ACC112 (cell line): ENCODE results near the gene CIART.

ENCODE experiments used
- H2AFZ ChIP-seq: fragments of 200-600 bp; sonication (generic); one replicate; pipeline ENCODE4 v1.6.0; 2017; ENCODE audit warnings: antibody characterized with exemption, low read length; ENCODE audit not compliant: unreplicated experiment
- H3K27ac ChIP-seq: fragments of 200-600 bp; sonication (generic); 2 replicates; pipeline ENCODE4 v1.5.1; 2014; ENCODE audit warnings: low read depth, mild to moderate bottlenecking, antibody characterized with exemption, low read length, moderate library complexity
- H3K27me3 ChIP-seq: fragments of 200-600 bp; sonication (generic); 2 replicates; pipeline ENCODE4 v1.6.1; 2014; ENCODE audit warnings: mild to moderate bottlenecking, antibody characterized with exemption, low read length, moderate library complexity, mixed read lengths; ENCODE audit not compliant: insufficient read depth
- H3K36me3 ChIP-seq: fragments of 200-600 bp; sonication (generic); 2 replicates; pipeline ENCODE4 v1.6.1; 2016; ENCODE audit warnings: mild to moderate bottlenecking, antibody characterized with exemption, low read length, moderate library complexity, mixed read lengths; ENCODE audit not compliant: insufficient read depth
- H3K4me1 ChIP-seq: fragments of 200-600 bp; sonication (generic); one replicate; pipeline ENCODE4 v1.6.1; 2016; ENCODE audit warnings: low read length, mixed read lengths; ENCODE audit not compliant: insufficient read depth, unreplicated experiment, control insufficient read depth
- H3K4me3 ChIP-seq: fragments of 200-600 bp; sonication (generic); 2 replicates; pipeline ENCODE4 v1.5.1; 2014; ENCODE audit warnings: mild to moderate bottlenecking, low read depth, low read length
- H3K79me2 ChIP-seq: fragments of 200-600 bp; sonication (generic); one replicate; pipeline ENCODE4 v1.6.0; 2016; ENCODE audit warnings: low read length; ENCODE audit not compliant: control insufficient read depth, unreplicated experiment, insufficient read depth

The CIART gene

GRCh38 chr1:150237746-150238145, 44.6 kb upstream of the CIART start:
- no peaks in the 10 kb centered on the region for H3K27me3 ChIP-seq
- peaks cover 32% of the 10 kb centered on the region for H3K79me2 ChIP-seq
- H3K36me3 ChIP-seq, result no peaks in the 10 kb centered on the region
- peaks cover 8% of the 10 kb centered on the region for H3K4me1 ChIP-seq
- no peak overlapping the region for H3K4me3 ChIP-seq
- H3K27ac ChIP-seq, result no peak overlapping the region
- no peak overlapping the region for H2AFZ ChIP-seq

DNA sequence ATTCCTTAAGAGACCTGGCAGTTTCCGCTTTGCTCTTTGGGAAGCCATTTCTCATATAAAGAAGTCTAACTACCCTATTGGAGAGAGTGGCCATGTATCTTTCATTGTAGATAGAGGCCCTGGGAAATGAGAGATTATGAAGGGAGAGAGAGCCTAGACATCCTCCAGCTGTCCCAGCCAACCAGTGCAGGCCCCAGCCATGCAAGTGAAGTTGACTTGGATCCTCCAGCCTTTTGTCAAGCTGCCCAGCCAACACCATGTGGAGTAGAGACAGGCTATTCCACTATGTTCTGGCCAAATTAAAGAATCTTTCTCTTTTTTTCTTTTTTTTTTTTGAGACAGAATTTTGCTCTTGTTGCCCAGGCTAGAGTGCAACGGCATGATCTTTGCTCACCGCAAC, 39.4 kb upstream of the CIART start:
- no peak overlapping the region for H3K27ac ChIP-seq
- H3K4me1 ChIP-seq, result no peaks in the 10 kb centered on the region
- H3K79me2 ChIP-seq, result no peaks in the 10 kb centered on the region
- H3K27me3 ChIP-seq, result no peaks in the 10 kb centered on the region
- no peaks in the 10 kb centered on the region for H3K36me3 ChIP-seq
- H2AFZ ChIP-seq, result no peak overlapping the region
- H3K4me3 ChIP-seq, result no peak overlapping the region

GRCh38 chr1:150249936-150250335, 32.4 kb upstream of the CIART start:
- no peaks in the 10 kb centered on the region for H3K4me1 ChIP-seq
- no peak overlapping the region for H3K27ac ChIP-seq
- H2AFZ ChIP-seq, result no peak overlapping the region
- no peaks in the 10 kb centered on the region for H3K27me3 ChIP-seq
- H3K4me3 ChIP-seq, result no peak overlapping the region
- H3K36me3 ChIP-seq, result no peaks in the 10 kb centered on the region
- H3K79me2 ChIP-seq, result no peaks in the 10 kb centered on the region

DNA sequence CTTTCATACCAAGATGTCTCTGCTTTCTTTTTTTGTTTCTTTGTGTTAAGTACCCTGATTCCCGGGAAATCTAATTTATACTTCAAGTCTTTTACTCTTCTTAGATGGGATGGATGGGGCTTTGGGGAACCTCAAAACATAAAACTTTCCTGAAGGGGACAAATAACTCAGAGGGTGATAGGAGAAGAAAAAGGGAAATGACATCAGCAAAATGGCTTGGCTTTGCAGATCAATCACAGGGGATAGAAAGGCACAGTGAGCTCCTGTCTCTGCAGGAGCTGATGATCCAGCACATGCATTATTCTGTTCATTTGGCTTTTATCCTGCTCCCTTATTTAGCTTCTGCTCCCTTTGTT, 26.2 kb upstream of the CIART start:
- Histone ChIP-seq H3K4me1 (peaks cover 8% of the 10 kb centered on the region), H3K27me3 (peaks cover 7% of the 10 kb centered on the region; the same call in 1 of the 2 replicates), H3K36me3 (no peaks in the 10 kb centered on the region), H3K79me2 (no peaks in the 10 kb centered on the region), H2AFZ (peak overlapping the region; percentile 17), H3K4me3 (peak overlapping the region; percentile 8; the same call in 1 of the 2 replicates), H3K27ac (no peak overlapping the region)

GRCh38 chr1:150256554-150257341, 25.6 kb upstream of the CIART start:
- H3K27me3 ChIP-seq, result peaks cover 7% of the 10 kb centered on the region; the same call in 1 of the 2 replicates
- peak overlapping the region; percentile 8; the same call in 1 of the 2 replicates for H3K4me3 ChIP-seq
- peaks cover 8% of the 10 kb centered on the region for H3K4me1 ChIP-seq
- no peak overlapping the region for H3K27ac ChIP-seq
- H3K79me2 ChIP-seq, result no peaks in the 10 kb centered on the region
- H3K36me3 ChIP-seq, result no peaks in the 10 kb centered on the region
- peak overlapping the region; percentile 17 for H2AFZ ChIP-seq

DNA sequence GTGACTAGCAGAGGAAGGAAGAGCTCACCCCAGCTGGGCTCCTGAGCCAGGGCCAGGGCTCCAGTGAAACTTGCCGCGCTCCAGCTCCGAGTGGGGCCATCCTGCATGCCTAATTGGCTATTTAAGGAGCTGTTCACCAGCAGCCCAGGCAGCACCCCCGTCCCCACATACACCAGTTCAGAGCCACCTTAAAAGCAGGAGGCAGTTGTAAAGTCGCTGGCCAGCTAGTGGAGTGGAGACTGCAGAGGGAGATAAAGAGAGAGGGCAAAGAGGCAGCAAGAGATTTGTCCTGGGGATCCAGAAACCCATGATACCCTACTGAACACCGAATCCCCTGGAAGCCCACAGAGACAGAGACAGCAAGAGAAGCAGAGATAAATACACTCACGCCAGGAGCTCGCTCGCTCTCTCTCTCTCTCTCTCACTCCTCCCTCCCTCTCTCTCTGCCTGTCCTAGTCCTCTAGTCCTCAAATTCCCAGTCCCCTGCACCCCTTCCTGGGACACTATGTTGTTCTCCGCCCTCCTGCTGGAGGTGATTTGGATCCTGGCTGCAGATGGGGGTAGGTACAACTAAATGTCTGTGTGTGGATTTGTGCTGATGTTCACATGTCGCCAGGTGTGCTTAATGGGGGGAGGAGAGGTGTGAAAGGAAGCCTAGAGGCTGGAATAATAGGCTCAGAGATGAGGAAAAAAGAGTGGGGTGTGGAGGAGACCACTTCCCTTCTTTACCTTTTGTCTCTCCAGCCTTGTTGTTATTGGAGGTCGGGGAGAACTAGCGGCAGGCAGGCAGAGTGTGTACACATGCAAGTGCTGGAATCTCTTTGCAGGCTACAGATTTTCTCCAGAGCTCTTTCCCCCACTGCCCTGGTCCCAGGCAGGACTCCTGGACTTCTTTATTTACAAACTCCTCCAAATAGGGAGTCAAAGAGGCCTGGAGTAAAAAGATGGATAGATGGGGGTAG, 24.4 kb upstream of the CIART start, which contains the start of gene CA14:
TSS of gene CA14 (plus strand) at position 151 of the 962 bp plus-strand sequence. CDS start at position 506, 355 bp downstream.
- H3K36me3 ChIP-seq, result no peaks in the 10 kb centered on the region
- no peaks in the 10 kb centered on the region for H3K79me2 ChIP-seq
- H3K27me3 ChIP-seq, result peaks cover 7% of the 10 kb centered on the region; the same call in 1 of the 2 replicates
- H3K4me1 ChIP-seq, result peaks cover 8% of the 10 kb centered on the region
- no peak within 1 kb of the TSS for H3K27ac ChIP-seq
- peak within 1 kb of the TSS; percentile 8; the same call in 1 of the 2 replicates for H3K4me3 ChIP-seq
- no peak within 1 kb of the TSS for H2AFZ ChIP-seq

GRCh38 chr1:150259217-150259616, 23.1 kb upstream of the CIART start:
- Histone ChIP-seq H3K4me3 (no peak overlapping the region), H3K27me3 (peaks cover 7% of the 10 kb centered on the region; the same call in 1 of the 2 replicates), H3K4me1 (peaks cover 8% of the 10 kb centered on the region), H3K36me3 (no peaks in the 10 kb centered on the region), H3K79me2 (no peaks in the 10 kb centered on the region), H2AFZ (no peak overlapping the region), H3K27ac (no peak overlapping the region)

DNA sequence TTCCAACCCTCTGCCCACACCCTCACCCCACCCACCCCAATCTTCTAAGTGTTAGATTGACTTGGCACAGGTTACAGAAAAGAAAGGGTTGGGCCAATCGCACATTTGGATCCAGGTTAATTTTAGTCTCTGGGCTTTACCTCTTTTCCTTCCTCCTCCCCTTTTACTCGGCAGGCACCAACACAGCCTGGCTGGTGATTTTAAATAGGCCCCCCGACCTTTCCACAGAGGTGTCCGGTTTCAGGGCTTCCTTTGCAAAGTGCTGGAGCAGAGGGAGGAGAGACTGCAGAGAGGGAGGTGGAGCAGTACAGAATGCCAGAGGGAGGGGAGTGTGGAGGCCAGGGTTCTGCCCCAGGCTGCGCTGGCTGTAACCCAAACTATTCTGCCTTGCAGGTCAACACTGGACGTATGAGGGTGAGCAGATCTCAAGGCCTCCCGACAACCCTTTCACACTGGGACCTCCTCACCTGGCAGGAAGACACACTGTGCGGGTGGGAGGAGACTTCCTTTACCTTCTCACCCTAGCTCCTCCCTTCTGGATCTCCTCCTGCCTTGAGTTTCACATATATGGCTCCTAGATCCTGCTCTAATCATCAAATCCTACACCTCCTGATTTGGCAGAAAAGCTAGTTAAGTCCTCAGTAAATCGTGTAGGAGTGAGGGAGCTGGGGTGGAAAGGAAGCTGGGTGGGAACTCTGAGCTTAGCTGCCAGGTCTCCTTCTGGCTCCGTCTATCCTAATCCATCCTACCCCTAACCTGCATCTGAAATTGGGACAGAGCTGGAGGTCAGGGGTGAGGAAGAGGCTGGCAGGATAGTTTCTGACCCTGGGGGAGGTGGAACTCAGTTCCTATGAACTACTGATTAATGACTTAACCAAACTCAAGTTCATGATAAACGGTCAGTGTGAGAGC, 22.3 kb upstream of the CIART start:
- peaks cover 7% of the 10 kb centered on the region; the same call in 1 of the 2 replicates for H3K27me3 ChIP-seq
- H3K27ac ChIP-seq, result no peak overlapping the region
- peaks cover 8% of the 10 kb centered on the region for H3K4me1 ChIP-seq
- H2AFZ ChIP-seq, result no peak overlapping the region
- H3K79me2 ChIP-seq, result no peaks in the 10 kb centered on the region
- H3K4me3 ChIP-seq, result no peak overlapping the region
- no peaks in the 10 kb centered on the region for H3K36me3 ChIP-seq

GRCh38 chr1:150261367-150261766, 21.0 kb upstream of the CIART start:
- H3K27ac ChIP-seq, result no peak overlapping the region
- no peaks in the 10 kb centered on the region for H3K79me2 ChIP-seq
- no peak overlapping the region for H3K4me3 ChIP-seq
- no peak overlapping the region for H2AFZ ChIP-seq
- H3K27me3 ChIP-seq, result peaks cover 7% of the 10 kb centered on the region; the same call in 1 of the 2 replicates
- H3K4me1 ChIP-seq, result peaks cover 4% of the 10 kb centered on the region
- peaks cover 5% of the 10 kb centered on the region; the same call in 1 of the 2 replicates for H3K36me3 ChIP-seq
